Measurements from ENCODE around the gene RAB44.
"Not testable (repeated sequence)": the region's sequence is repeated elsewhere in the genome, so short reads cannot be mapped to it uniquely, and the experiment has no call there.

Gene RAB44

GRCh38 chr6:36714511-36714910 lies 16.9 kb downstream of the RAB44 start:
- DNase-seq, result no peak

- no peak for DNase-seq
Observed at GRCh38 chr6:36715469-36715868, 17.8 kb downstream of the RAB44 start.

GRCh38 chr6:36716476-36717093 lies 19.0 kb downstream of the RAB44 start:
- DNase-seq, result no peak

GRCh38 chr6:36717231-36717825 lies 19.7 kb downstream of the RAB44 start:
- no peak for DNase-seq

- DNase-seq, result no peak
Observed at GRCh38 chr6:36717871-36718540, 20.4 kb downstream of the RAB44 start.

GRCh38 chr6:36718560-36718959 lies 20.9 kb downstream of the RAB44 start:
- DNase-seq, result no peak

GRCh38 chr6:36719126-36719525 lies 21.5 kb downstream of the RAB44 start:
- DNase-seq, result no peak

- DNase-seq, result no peak
Observed at GRCh38 chr6:36720251-36721141, 22.9 kb downstream of the RAB44 start.

- no peak for DNase-seq
Observed at GRCh38 chr6:36721369-36722140, 23.9 kb downstream of the RAB44 start.

- DNase-seq, result no peak
Observed at GRCh38 chr6:36722365-36722764, 24.7 kb downstream of the RAB44 start.

- DNase-seq, result no peak
Observed at GRCh38 chr6:36722879-36723278, 25.3 kb downstream of the RAB44 start.

GRCh38 chr6:36723992-36724391 lies 26.4 kb downstream of the RAB44 start:
- not testable (repeated sequence) for DNase-seq

- no peak for DNase-seq
Observed at GRCh38 chr6:36724514-36725390, 27.1 kb downstream of the RAB44 start.

GRCh38 chr6:36725581-36725980 lies 28.0 kb downstream of the RAB44 start:
- DNase-seq, result no peak

GRCh38 chr6:36727505-36728021 lies 29.9 kb downstream of the RAB44 start:
- DNase-seq, result no peak

GRCh38 chr6:36728289-36729160 lies 30.9 kb downstream of the RAB44 start:
- no peak for DNase-seq

GRCh38 chr6:36729161-36729524 lies 31.5 kb downstream of the RAB44 start:
- no peak for DNase-seq

- DNase-seq, result no peak
Observed at GRCh38 chr6:36730424-36731380, 33.1 kb downstream of the RAB44 start.
